NAMALWA (cell line): Measurements from ENCODE around the gene LIMS2.

ENCODE experiments used
- DNase-seq: peaks from one replicate; pipeline ENCODE4 v3.0.0-alpha.2; 2015; ENCODE audit warnings: low spot score

Gene LIMS2

DNA sequence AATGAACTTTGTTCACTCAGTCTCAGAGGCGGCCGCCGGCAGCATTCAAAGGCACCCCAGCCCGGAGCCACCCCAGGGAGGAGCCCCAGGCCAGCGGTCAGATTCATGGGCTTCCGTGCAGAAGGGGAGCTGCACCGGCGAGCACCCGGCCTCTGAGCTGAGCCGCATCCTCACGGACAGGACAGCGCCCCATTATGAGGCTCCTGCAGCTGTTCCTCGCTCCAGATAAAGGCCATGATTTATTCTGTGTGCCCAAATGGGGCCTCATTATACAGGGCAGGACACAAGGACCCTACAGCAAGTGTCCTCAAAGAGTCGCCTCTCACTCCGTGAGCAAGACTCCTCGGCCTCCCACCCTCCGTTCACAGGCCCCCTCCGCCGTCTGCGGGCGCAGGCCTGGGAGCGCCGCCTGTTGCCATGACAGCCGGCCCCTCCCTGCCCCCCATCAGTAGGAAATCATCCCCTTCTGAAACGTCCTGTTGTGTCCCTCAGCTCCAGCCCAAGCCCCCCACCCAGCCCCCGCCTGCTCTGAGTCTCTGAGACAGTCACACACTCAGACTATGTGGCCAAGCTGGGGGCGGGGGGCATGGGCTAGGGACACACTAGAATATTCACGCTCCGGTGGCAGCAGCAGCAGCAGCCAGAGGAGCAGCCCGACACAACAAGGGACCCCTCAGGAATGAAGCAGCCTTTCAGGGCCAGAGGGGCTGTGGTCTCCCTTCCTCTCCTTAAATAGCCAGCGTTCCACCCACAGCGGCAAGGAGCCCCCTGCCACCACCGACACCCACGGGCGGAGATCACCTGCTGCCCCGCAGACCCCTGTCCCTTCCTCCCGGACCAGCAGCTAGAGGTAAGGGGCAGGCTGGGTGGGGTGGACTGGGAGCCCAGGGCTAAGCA lies 29.7 kb downstream of the LIMS2 start, which contains the start of gene GPR17:
TSS of gene GPR17 (plus strand) at position 759 of the 897 bp plus-strand sequence. CDS start 4,583 bp downstream, outside the sequence.
- DNase-seq: no peak

DNA sequence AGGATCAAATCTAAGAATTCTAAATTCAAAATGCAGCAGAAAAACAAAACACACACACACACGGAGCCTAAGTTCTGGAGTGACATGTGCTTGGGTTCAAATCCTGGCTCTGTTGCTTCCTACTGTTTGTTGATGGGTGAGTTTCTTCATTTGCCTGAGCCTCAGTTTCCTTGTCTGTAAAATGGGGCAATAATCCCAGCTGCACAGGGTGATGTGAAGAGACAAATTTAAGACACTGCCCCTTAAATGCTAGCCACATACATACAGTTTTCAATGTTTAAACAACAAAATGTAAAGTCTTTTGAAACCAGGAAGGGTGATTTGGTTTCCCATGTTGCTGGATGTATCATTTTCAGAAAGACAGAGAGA lies 30.3 kb downstream of the LIMS2 start:
- no peak for DNase-seq

DNA sequence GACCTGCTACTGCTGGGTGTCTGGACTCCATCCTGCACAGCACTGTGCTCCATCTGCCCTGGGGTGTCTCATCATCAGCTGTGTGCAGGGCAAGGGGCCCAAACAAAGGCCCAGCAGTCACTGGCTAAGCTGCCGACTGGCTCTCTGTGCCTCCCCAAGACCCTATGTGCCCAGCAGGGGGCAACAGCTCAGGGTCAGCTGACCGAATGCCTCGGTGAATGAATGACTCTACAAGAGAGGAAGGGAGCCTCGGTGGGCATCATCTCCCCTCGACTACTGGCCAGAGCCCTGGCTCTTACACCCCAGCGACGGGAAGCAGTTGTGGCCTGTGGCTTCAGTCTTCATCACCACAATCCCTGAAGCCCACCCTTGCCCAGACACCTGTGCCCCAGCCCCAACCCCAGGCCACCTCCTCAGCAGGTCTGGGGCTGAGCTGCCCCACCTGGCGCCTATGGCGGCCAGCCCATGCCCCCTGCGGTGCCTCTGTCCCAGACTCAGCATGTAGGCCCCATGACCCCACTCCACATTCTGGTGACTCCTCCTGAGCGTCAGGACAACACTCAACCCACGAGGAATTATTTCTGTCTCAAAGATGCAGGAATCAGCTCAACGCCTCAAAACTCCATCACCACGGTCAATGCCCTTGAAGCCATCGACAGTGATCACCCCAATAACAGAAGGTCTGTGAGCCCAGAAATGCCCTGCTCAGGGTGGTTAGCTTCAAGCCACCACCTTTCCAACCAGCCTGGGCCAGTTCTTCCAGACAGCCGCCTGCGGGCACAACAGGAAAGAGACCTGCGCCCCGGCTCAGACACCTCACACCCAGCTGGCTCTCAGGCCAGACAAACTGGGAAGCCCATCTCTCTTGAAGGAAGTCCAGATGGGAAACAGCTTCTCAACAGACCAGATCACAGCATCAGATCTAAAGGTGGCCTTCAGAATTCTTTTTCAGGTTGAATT lies 31.0 kb downstream of the LIMS2 start:
- no peak for DNase-seq

DNA sequence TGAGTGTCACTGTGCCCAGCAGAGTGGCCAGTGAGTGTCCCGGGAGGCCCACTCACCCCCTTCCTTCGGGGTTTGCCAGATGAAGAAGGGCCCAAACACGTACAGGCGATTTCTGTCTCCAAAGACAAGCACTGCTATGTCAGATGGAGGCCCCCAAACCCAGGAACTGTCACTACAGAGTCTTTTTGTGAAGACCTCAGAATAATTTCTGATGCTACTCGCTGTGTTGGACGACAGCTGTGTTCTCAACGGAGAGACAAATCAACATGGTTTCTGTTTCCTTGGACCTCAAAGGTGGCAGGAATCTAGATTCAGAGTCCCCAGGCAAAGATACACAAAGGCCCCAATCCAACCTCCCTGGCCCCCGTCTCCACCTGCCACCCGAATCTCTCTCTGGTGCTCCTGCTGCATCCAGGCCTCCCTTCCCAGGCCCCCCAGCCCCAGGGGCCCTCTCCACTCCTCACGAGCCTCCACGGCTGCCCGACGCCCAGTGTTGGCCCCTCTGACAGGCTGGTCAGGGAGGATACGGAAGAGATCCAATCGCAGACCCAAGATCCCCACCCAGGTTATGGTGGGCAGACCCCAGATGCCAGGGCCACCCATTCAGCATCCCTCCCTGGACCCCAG lies 31.8 kb downstream of the LIMS2 start:
- DNase-seq: no peak

DNA sequence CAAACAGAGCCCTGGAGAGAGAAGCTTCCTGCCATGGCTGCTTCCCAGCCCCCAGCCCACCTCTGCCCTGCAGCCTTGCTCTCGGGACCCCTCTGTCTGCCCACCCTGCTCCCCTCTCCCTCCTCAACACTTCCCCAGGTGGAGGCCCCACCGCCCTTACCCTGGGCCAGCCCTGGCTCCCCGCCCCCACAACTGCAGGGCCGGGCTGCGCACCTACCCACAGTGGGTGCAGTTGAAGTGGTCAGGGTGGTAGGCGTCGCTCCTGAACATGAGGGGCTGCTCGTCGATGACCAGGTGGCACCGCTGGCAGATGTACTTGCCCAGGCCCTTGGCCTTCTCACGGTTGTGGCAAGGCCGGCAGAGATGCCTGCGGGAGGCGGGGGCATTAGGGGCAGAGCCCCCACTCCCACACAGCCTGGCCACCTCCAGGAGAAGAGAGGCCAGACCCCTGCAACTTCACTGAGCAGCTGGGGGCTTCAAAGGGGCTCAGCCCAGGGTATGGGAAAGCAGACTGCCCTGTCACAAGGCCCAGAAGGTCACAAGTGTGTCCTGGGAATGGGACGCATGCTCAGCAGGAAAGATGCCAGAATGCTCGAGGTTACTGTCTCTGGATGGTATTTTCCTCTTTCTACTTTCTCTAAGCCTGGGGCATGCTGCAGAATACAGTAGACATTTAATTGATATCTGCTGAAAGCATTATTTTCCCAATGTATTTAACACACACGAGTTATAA lies 32.5 kb downstream of the LIMS2 start:
- DNase-seq: no peak

DNA sequence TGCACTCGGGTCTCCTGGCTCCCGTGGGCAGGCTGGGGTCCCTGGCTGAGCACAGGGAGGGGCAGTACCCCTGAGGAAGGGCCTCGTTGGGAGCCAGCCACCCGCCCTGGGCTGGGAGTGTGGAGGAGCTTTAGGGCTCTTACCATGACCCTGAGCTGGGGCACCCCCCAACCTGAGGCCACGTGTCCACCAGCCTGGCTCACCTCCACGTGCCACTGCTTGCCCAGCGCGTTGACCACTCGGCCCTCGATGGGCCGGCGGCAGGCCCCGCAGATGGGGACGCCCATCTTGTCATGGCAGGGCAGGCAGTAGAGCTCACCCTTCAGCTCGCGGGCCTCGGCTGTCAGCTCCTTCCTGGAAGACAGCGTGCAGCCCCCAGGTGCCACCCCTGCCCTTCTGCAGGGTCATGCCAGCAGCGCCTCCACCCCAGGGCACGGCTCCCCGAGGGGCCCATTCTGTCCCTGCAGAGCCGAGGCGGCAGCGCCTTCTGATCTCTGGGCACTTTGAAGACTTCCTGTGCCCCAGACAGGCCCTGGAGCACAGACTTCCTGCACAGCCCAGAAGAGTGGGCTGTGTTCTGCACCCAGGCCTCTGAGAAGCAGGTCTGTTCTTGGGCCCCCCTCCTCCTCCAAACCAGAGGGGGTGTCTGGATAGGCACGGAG lies 33.4 kb downstream of the LIMS2 start:
- no peak for DNase-seq

DNA sequence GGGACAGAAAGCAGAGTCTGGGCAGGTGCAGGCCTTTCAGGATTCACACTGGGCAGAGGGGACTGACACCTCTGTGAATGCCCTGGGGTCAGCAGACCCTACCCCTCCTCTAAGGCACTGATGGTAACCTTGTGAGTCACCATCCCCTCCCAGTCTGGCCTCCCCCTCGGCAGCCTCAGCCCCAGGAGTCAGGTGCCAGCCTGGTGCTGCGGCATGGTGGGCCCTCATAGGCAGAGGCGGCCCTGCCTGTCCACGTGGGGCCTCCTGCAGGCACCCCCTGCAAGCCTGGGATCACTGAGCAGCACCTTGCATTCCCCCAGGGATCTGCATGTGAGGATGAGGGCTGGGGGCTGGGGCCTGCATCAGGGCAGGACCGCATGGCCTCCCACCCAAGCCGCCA lies 34.2 kb downstream of the LIMS2 start:
- DNase-seq: no peak

DNA sequence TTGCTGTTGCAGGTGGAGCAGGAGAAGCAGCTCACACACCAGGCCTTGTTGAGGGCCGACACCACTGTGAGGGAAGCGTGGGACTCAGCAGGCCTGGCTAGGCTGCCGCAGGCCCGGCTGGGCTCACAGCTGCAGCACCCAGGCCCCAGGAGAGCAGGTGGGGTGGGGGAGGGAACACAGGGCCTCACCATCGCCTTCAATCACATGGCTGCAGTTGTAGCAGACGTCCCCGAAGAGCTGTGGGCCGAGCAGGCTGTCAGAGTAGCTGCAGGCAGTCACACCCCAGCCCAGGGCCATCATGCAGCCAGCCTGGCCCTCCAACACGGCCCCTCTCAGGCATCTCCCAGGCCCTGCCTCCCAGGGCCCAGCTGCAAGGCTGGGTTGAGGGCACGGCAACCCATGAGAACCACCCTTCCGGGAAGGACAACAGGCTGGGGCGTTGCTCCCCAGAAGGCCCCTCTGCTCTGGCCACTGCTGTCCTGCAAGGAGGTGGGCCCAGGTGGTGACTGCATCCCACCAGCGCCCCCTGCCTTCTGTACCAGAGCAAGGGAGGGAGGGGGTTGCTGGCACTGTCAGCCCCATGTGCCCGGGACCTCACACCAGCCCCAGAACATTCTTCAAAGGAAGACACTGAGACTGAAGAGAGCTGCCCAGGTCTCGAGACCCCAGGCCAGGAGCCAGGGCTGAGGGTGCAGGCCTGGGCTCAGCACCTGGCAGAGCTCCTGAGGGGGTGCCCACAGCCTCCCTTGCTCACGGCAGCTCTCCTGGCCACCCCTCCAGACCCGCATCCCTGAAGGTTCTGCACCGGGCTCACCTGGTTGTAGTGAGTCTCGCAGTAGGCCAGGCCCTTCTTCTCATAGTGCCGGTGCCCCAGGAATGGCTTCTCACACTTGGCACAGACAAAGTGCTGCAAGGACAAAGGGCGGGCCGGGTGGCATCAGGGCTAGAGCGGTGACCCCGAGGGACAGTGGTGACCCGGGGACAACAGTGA lies 35.0 kb downstream of the LIMS2 start:
- peak; percentile 92 for DNase-seq

DNA sequence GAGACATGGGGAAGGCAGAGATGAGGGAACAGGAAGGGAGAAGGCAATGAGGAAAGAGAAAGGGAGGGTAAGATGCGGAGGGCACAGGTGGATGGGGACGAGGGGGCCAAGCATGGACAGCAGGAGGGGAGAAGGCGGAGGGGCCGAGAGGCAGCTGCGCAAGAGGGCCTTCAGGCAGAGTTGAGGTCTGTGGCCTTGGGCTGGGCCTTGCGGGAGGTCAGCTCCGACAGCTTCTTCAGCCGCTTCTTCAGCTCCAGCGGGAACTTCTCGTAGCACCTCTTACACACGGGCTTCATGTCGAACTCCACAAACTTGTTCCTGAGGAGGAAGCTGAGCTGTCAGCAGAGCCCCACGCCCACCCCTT lies 36.2 kb downstream of the LIMS2 start:
- DNase-seq: no peak

DNA sequence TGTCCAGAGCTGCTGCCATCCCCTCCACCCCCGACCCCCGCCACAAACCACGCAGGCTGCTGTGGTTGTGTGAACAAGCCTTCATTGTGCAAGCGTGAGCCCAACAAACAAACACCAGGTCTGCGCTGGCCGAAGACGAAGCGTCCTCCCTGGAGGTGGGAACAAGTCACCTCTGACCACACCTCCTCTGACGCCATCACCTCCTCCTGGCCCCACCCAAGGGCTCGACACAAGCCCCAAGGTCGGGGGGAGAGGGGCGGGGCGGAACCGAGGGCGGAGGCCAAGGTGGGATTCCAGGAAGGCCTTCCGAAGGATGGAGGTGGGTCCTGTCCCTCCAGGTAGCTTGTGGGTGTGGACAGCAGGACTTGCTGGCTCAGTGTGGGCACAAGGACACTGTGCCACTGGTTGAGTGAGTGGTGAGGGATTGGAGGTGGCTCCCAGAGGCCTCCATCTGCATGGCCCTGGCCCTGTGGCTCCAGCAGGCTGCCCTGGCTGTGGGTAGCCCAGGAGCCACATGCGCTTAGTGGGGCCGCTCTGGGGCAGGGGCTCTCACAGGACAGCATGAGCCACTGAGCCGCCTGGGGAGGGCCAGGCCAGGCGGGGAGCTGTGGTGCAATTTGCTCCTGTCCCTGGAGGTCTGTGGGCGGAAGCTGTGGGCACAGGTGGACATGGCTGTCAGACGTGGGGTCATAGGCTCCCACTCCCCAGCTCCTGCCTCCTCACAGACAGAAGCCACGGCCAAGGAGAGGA lies 36.8 kb downstream of the LIMS2 start:
- peak; percentile 36 for DNase-seq

DNA sequence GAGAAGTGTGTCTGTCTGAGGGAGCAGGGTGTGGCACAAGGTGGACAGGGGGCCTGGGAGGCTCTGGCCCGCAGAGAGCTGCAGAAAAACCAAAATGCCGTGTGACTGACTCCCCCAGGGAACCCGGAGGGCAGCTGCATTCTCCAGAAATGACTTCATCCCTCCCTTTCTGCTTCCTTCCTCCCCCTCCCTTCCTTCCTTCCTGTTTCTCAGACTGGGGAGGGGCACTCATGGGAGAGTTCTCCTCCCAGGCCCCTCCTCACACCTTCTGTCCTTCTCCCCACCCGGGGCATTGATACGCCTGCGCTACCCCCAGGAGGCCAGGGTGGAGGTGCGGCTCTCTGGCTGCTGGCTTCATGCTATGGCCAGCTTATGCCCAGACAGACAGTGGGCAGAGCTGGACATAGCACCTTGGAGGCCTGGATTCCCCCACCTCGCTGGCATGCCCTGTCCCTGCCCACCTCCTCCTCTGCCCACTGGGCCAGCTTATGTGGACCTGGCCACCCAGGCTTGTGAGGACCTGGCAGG lies 37.5 kb downstream of the LIMS2 start:
- DNase-seq: peak; percentile 46

DNA sequence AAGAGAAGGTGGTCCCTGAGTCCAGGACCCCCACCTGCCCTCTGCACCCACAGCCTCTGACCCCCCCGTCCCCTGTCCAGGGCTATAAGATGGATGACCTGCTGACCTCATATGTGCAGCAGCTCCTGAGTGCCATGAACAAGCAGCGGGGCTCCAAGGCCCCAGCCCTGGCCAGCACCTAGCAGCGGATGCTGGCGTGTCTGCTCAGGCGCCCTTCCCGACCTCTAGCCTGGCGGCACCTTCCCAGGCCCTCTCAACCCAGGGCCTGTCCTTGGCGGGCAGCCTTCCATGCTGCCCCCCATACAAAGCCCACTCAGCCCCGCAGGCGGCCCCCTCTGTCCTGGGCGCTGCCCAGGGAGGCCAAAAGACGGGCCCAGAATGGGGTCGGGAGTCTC lies 38.1 kb downstream of the LIMS2 start:
- no peak for DNase-seq

DNA sequence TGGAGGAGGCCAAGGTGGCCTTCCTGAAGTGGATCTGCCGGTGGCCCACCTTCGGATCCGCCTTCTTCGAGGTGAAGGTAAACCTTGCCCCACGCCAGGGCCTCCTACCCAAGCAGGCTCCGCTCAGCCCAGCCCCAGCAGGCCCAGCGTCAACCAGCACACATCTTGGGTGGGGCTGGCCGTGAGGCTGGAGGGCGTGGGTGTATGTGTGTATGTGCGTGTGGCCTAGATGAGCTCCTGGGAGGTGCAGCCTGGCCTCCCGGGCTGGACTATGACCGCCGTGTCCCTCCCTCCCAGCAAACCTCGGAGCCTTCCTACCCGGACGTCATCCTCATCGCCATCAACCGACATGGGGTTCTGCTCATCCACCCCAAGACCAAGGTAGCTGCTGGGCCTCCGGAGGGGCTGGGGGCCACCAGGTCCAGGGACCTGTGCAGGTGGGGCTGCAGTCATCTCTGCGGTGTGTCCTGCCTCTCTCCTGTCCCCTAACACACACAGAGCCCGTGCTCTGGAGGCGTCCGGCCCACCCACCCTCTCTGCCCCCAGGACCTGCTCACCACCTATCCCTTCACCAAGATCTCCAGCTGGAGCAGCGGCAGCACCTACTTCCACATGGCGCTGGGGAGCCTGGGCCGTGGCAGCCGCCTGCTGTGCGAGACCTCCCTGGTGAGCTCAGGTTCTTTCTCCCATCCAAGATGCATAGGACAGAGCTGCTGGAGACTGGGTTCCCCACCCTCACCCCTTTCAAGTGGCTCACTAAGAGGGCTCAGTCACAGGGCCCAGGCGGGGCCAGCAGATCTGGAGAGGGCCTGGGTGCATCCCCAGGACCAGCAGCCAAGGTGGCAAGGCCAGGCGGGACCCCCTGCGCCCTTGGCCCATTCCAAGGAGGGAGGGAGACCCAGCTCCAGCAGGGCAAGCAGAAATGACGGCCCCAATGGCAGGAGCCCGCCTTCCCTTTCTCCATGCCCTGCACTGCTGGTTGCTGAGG lies 38.8 kb downstream of the LIMS2 start:
- no peak for DNase-seq

DNA sequence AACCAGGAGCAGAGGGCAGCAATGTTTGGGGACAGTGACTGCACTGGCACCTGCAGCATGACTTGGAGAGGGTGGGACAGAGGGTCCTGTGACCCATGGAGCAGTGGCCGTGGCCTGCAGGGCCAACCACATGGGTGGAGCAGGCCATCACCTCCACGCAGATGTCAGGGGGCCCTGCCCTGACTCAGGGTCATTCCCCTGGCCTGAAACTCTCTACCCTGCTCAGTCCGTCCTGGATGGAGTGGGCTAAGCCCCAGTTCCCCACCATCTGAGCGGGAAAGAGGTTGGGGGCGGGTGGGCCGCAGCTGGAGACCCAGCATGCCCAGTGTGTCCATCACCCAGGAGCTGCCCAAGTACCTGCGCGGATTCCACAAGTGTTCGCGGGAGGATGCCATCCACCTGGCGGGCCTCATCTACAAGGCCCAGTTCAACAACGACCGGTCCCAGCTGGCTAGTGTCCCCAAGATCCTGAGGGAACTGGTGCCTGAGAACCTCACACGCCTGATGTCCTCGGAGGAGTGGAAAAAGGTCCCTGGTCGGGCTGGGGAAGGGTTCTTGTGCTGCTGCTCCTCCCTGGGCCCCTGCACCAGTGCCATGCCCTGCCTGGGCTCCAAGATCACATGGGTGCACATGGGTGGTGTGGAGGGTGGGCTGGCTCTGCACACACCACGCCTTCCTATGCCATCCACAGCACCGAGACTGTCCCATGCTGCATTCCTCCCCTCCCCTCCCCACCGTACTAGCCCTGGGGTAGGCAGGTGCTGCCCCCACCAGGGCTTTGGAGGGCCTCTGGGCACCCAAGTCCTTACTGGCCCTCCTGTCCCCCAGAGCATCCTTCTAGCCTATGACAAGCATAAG lies 39.7 kb downstream of the LIMS2 start:
- no peak for DNase-seq

DNA sequence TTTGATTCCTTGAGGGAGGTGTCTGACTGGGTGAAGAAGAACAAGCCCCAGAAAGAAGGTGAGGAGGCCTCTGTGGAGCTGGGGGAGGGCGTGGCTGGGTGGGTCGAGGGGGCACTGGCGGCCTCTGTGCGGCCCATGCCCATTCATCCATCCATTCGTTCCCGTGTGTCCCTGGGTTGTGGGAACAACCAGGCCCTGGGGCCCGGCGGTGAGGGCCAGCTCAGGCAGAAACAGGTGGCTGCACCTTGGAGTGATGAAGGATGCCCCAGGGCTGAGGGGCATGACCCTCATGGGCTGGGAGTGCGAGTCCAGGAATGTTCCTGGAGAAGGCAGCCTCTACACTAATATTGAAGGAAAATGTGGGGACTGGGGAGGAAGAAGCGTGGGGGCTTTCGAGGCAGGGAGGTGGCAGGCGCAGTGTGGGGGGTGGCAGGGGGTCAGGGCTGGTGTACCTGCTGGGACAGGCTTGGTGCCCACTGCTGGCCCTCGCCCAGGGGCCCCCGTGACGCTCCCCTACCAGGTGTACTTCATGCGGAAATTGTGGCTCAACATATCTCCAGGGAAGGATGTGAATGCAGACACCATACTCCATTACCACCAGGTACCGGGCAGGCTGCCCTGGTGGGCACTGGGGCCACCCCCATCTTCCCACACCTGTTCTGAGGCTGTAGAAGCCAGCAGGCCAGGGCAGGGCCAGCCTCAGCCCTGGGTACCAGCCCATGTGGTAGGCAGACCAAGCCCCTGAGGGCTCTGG lies 40.5 kb downstream of the LIMS2 start:
- no peak for DNase-seq

DNA sequence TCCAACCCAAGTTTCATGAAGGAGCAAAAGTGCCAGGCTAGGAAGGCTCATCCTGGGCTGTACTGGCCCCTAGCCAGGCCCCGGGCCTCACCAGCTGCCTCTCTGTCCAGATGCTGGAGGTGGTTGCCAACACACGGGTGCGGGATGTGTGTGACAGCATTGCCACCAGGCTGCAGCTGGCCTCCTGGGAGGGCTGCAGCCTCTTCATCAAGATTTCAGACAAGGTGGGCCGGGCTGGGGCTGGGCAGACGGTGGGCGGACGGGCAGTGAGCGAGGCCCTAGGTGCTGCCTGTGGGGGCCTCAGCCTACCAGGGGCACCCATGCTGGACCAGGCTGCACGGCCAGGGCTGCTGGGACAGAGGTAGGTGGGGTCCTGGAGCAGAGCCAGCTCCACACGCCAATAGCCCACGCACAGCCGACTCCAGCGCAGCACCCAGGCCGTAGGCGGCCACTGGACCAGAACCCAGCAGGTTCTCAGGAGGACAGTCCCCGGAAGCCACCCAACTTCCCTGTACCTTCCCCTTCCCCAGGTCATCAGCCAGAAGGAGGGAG lies 41.2 kb downstream of the LIMS2 start:
- peak; percentile 74 for DNase-seq
